GM12878 (cell line): Measurements from ENCODE around the gene PLPP2.

Experiments
- EGR1 ChIP-seq, 2 experiments: IDR thresholded peaks; 1 replicate in 1 of 2; 2 replicates in 1 of 2; pipeline ENCODE4 v1.6.1; 2011 to 2012; ENCODE audit warnings: low read depth in 2 of 2, low read length in 2 of 2, borderline replicate concordance in 1 of 2, mild to moderate bottlenecking in 1 of 2, moderate library complexity in 1 of 2
- GABPA ChIP-seq: IDR thresholded peaks from 2 replicates; pipeline ENCODE4 v1.6.1; 2014; ENCODE audit warnings: antibody characterized with exemption, low read depth, mild to moderate bottlenecking, inconsistent platforms
- POLR2A ChIP-seq: IDR thresholded peaks from 2 replicates; pipeline ENCODE4 v1.6.1; 2011; ENCODE audit warnings: low read depth, mild to moderate bottlenecking, low read length
- STAT3 ChIP-seq: IDR thresholded peaks from 2 replicates; pipeline ENCODE4 v1.6.1; 2011; ENCODE audit warnings: low read depth, low read length, improper control_type of control experiment
- TCF12 ChIP-seq: IDR thresholded peaks from 2 replicates; pipeline ENCODE4 v1.6.1; 2011; ENCODE audit warnings: low read depth, mild to moderate bottlenecking, low read length
- TF ChIP-seq, protein P1 (sequence below), 3 experiments: IDR thresholded peaks in 2 of 3; conservative IDR thresholded peaks in 1 of 3; 2 replicates each; pipeline ENCODE4 v1.5.1; 2011; ENCODE audit warnings: low read depth in 3 of 3, low read length in 3 of 3, mild to moderate bottlenecking in 3 of 3, control low read depth in 2 of 3, moderate library complexity in 2 of 3, inconsistent platforms in 1 of 3, mixed read lengths in 1 of 3; ENCODE audit not compliant: control insufficient read depth in 2 of 3, insufficient read depth in 1 of 3; ENCODE audit errors: extremely low read depth in 1 of 3
- TF ChIP-seq, protein P2 (sequence below): IDR thresholded peaks from 2 replicates; pipeline ENCODE4 v1.6.1; 2012; ENCODE audit warnings: low read depth, low read length, improper control_type of control experiment

DNA sequence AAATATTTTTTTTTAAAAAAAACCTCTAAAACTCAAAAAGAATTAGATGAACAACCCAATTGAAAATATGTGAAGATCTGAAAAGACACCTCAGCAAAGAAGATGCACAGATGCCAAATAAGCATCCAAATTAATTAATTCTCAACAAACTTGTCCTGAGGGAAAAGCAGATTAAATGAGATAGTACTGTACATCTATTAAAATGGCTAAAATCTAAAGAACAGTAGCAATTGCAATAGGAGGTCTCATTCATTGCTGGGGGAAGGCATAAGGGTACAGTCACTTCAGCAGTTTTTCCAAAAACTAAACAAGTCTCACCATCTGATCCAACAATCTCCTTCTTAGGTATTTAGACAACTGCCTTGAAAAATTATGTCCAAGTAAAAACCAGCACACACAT is 22.0 kb downstream of the PLPP2 start:
- TF ChIP-seq, protein P1, sequence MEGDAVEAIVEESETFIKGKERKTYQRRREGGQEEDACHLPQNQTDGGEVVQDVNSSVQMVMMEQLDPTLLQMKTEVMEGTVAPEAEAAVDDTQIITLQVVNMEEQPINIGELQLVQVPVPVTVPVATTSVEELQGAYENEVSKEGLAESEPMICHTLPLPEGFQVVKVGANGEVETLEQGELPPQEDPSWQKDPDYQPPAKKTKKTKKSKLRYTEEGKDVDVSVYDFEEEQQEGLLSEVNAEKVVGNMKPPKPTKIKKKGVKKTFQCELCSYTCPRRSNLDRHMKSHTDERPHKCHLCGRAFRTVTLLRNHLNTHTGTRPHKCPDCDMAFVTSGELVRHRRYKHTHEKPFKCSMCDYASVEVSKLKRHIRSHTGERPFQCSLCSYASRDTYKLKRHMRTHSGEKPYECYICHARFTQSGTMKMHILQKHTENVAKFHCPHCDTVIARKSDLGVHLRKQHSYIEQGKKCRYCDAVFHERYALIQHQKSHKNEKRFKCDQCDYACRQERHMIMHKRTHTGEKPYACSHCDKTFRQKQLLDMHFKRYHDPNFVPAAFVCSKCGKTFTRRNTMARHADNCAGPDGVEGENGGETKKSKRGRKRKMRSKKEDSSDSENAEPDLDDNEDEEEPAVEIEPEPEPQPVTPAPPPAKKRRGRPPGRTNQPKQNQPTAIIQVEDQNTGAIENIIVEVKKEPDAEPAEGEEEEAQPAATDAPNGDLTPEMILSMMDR (IDR thresholded peaks at IDR 0.05 in 2 of 3, conservative IDR thresholded peaks at IDR 0.05 in 1 of 3; ENCODE audit: control insufficient read depth in 2 of 3, extremely low read depth in 1 of 3, insufficient read depth in 1 of 3, low read depth in 3 of 3, low read length in 3 of 3), result no peak
- TF ChIP-seq TCF12 (no peak), GABPA (no peak), STAT3 (no peak), EGR1 (IDR thresholded peaks at IDR 0.05; ENCODE audit: borderline replicate concordance in 1 of 2, low read depth in 2 of 2, low read length in 2 of 2) (no peak), POLR2A (no peak)
- TF ChIP-seq, protein P2, sequence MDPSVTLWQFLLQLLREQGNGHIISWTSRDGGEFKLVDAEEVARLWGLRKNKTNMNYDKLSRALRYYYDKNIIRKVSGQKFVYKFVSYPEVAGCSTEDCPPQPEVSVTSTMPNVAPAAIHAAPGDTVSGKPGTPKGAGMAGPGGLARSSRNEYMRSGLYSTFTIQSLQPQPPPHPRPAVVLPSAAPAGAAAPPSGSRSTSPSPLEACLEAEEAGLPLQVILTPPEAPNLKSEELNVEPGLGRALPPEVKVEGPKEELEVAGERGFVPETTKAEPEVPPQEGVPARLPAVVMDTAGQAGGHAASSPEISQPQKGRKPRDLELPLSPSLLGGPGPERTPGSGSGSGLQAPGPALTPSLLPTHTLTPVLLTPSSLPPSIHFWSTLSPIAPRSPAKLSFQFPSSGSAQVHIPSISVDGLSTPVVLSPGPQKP, result no peak
